HL-60 (cell line): ENCODE results near the gene ADAMTS2.

Experiments
- DNase-seq, 2 experiments: peaks; one replicate each; pipeline ENCODE4 v3.0.0-alpha.2; 2010 to 2020; ENCODE audit warnings: low read depth in 1 of 2, low spot score in 1 of 2
- H3K27ac ChIP-seq: fragments of 250-450 bp; sonication (Bioruptor Pico); replicated peaks from 2 replicates; pipeline ENCODE4 v1.5.1; 2020; ENCODE audit warnings: mild to moderate bottlenecking, moderate library complexity
- H3K27me3 ChIP-seq: fragments of 250-450 bp; sonication (Bioruptor Pico); 2 replicates; pipeline ENCODE4 v1.5.1; 2021; ENCODE audit warnings: mild to moderate bottlenecking, moderate library complexity; ENCODE audit not compliant: insufficient read depth, poor library complexity, severe bottlenecking
- H3K4me3 ChIP-seq: replicated peaks from 2 replicates; pipeline ENCODE4 v1.5.1; 2011; ENCODE audit warnings: mild to moderate bottlenecking, control low read depth, low read length; ENCODE audit not compliant: insufficient read depth
- GABPA ChIP-seq: IDR thresholded peaks from 2 replicates; pipeline ENCODE4 v1.6.1; 2012; ENCODE audit warnings: low read depth
- POLR2AphosphoS5 ChIP-seq: IDR thresholded peaks from 2 replicates; pipeline ENCODE4 v1.6.1; 2012; ENCODE audit warnings: low read depth
- REST ChIP-seq: IDR thresholded peaks from 2 replicates; pipeline ENCODE4 v1.6.1; 2012; ENCODE audit warnings: low read depth; ENCODE audit not compliant: insufficient replicate concordance
- SPI1 ChIP-seq: IDR thresholded peaks from 2 replicates; pipeline ENCODE4 v1.6.1; 2012; ENCODE audit warnings: low read depth, mild to moderate bottlenecking, borderline replicate concordance
- TF ChIP-seq, protein P1 (sequence below): IDR thresholded peaks from one replicate; pipeline ENCODE4 v1.5.1; 2011; ENCODE audit warnings: low read length, control low read depth, inconsistent platforms; ENCODE audit not compliant: insufficient read depth

ADAMTS2 gene

DNA sequence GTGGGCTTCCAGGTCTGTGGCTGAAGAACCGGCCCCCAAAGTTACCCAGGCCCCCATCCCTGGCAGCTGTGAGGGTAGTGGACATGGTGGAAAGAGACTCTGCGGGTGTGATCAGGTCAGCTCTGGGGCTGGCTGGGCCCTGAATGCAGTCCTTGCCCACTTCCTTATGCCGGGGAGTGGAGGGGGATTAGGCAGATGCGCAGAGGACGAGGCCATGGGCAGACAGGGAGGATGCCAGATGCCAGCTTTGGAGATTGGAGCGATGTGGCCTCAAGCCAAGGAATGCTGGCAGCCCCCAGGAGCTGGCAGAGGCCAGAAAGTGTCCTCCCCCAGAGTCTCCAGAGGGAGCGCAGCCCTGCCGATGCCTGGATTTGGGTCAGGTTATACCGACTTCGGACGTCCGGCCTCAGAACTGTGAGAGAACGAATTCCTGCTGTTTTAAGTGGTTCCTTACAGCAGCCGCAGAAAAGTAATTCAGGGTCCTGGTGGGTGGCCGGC, 69.8 kb downstream of the ADAMTS2 start:
- H3K27ac ChIP-seq: no peak overlapping the region
- H3K4me3 ChIP-seq: no peak overlapping the region
- TF ChIP-seq REST (no peak), GABPA (no peak), POLR2AphosphoS5 (no peak), SPI1 (no peak)
- TF ChIP-seq, protein P1, sequence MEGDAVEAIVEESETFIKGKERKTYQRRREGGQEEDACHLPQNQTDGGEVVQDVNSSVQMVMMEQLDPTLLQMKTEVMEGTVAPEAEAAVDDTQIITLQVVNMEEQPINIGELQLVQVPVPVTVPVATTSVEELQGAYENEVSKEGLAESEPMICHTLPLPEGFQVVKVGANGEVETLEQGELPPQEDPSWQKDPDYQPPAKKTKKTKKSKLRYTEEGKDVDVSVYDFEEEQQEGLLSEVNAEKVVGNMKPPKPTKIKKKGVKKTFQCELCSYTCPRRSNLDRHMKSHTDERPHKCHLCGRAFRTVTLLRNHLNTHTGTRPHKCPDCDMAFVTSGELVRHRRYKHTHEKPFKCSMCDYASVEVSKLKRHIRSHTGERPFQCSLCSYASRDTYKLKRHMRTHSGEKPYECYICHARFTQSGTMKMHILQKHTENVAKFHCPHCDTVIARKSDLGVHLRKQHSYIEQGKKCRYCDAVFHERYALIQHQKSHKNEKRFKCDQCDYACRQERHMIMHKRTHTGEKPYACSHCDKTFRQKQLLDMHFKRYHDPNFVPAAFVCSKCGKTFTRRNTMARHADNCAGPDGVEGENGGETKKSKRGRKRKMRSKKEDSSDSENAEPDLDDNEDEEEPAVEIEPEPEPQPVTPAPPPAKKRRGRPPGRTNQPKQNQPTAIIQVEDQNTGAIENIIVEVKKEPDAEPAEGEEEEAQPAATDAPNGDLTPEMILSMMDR: no peak
- H3K27me3 ChIP-seq: no peaks in the 10 kb centered on the region
- no peak for DNase-seq

DNA sequence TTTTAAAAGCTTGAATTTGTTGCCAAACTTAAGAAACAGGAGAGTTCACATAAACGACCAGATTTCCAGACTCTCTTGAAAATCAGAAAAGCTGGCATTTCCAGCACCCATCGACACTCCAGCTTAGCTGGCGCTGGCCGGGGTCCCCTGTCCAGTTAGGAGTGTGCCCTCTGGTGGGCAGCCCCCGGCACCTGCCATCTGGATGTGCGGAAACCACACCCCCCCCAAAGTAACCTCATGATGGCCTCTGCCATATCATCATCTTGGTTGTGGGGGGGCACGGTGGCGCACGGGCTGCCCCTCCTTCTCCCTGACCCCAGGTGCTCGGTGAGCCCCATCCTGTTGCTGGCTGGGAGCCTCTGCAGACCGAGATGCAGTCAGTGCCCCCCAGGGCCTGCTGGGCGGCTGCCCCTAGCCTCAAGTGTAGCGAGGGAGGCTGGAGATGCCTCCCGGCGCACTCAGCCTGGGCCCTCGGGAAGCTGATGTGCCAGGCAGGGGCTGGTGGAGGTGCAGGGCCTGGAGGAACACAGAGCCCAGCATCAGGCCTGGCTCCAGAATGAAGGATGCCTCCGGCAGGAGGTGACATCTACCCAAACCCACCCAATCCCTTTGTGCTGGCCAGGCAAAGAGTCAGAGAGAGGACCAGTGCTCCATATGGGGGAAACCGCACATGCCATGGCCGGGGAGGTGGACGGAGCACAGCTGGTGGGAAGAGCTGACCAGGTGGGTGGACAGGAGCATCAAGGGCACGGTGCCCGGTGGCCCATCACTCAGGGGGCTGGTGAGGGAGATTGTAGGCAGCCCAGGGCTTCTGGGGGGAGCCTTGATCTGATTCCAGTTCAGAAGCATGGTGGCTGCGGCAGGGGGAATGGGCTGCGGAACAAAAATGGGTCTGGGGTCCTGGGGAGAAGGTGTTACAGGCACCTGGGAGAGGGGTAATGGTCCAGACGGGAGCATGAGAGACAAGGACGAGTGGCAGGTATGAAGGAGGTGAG, 70.6 kb downstream of the ADAMTS2 start:
- Histone ChIP-seq H3K27me3 (no peaks in the 10 kb centered on the region), H3K4me3 (no peak overlapping the region), H3K27ac (no peak overlapping the region)
- DNase-seq: no peak
- TF ChIP-seq GABPA: no peak
- no peak for TF ChIP-seq REST
- no peak for TF ChIP-seq SPI1
- TF ChIP-seq, protein P1: no peak
- TF ChIP-seq POLR2AphosphoS5: no peak

- Histone ChIP-seq H3K27ac (no peak overlapping the region), H3K27me3 (no peaks in the 10 kb centered on the region), H3K4me3 (no peak overlapping the region)
- TF ChIP-seq GABPA (no peak), POLR2AphosphoS5 (no peak), SPI1 (no peak)
- no peak for DNase-seq
These were observed 71.7 kb downstream of the ADAMTS2 start for GRCh38 chr5:179273441-179274145.

DNA sequence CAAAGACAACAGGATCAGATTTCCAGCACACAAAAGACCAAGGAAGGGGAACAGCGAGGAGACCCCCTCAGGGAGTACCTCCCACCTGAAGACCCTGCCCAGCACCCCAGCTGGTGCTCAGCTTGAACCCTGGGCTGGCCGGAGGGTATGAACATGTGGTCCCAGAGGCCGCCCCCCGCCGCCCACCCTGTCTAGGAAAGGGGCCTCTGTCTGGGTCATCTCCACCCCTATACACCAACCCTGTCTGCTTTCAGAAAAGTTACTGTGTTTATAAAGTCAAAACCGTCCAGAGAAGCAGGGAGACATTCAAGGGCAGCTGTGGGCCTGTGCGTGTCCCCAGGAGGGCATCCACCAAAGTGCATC, 72.2 kb downstream of the ADAMTS2 start:
- no peak for DNase-seq
- H3K27me3 ChIP-seq: no peaks in the 10 kb centered on the region
- TF ChIP-seq REST (no peak), POLR2AphosphoS5 (no peak), SPI1 (no peak), GABPA (no peak)
- TF ChIP-seq, protein P1: no peak
- no peak overlapping the region for H3K27ac ChIP-seq
- H3K4me3 ChIP-seq: no peak overlapping the region
